CD4-positive, alpha-beta T cell treated with Interleukin-4 for 4 hours (primary cell): ENCODE measurements around the gene POT1.
"Not testable (repeated sequence)": the region's sequence is repeated elsewhere in the genome, so short reads cannot be mapped to it uniquely, and the experiment has no call there.

Experiments used
- DNase-seq: peaks from one replicate; pipeline ENCODE4 v3.0.0-alpha.2; 2020

POT1 gene

GRCh38 chr7:124929467-124930172, at the start of gene POT1:
TSS of gene POT1 (minus strand) at chr7:124929825. CDS start at chr7:124897173, 32,652 bp downstream.
- peak; percentile 98 for DNase-seq

- DNase-seq: not testable (repeated sequence)
Measured at GRCh38 chr7:124975131-124975530, 45.5 kb upstream of the POT1 start.

GRCh38 chr7:124965553-124965952, 35.9 kb upstream of the POT1 start:
- DNase-seq: no peak

GRCh38 chr7:124959676-124960075, 30.1 kb upstream of the POT1 start:
- DNase-seq: no peak

GRCh38 chr7:124957952-124958351, 28.3 kb upstream of the POT1 start:
- DNase-seq: not testable (repeated sequence)

- no peak for DNase-seq
Measured at GRCh38 chr7:124956160-124956559, 26.5 kb upstream of the POT1 start.

GRCh38 chr7:124954790-124955189, 25.2 kb upstream of the POT1 start:
- DNase-seq: no peak

GRCh38 chr7:124945680-124946079, 16.1 kb upstream of the POT1 start:
- no peak for DNase-seq

- DNase-seq: no peak
Measured at GRCh38 chr7:124943472-124943871, 13.8 kb upstream of the POT1 start.

- DNase-seq: no peak
Measured at GRCh38 chr7:124942399-124942798, 12.8 kb upstream of the POT1 start.

GRCh38 chr7:124940306-124940705, 10.7 kb upstream of the POT1 start:
- DNase-seq: no peak

GRCh38 chr7:124938128-124938527, 8.5 kb upstream of the POT1 start:
- DNase-seq: no peak

- no peak for DNase-seq
Measured at GRCh38 chr7:124937076-124937475, 7.5 kb upstream of the POT1 start.

GRCh38 chr7:124934841-124935240, 5.2 kb upstream of the POT1 start:
- DNase-seq: no peak

- DNase-seq: no peak
Measured at GRCh38 chr7:124930655-124931597, 1.3 kb upstream of the POT1 start.

- DNase-seq: no peak
Measured at GRCh38 chr7:124930173-124930623, 573 bp upstream of the POT1 start.

GRCh38 chr7:124924906-124925305, 4.7 kb downstream of the POT1 start:
- DNase-seq: no peak

- no peak for DNase-seq
Measured at GRCh38 chr7:124922200-124922599, 7.4 kb downstream of the POT1 start.

GRCh38 chr7:124919841-124920240, 9.8 kb downstream of the POT1 start:
- DNase-seq: no peak

GRCh38 chr7:124918662-124919061, 11.0 kb downstream of the POT1 start:
- no peak for DNase-seq

- no peak for DNase-seq
Measured at GRCh38 chr7:124915242-124915641, 14.4 kb downstream of the POT1 start.

- DNase-seq: no peak
Measured at GRCh38 chr7:124914298-124914697, 15.3 kb downstream of the POT1 start.

GRCh38 chr7:124912972-124913371, 16.7 kb downstream of the POT1 start:
- DNase-seq: no peak

GRCh38 chr7:124909808-124910207, 19.8 kb downstream of the POT1 start:
- no peak for DNase-seq
